NB4 (cell line): ENCODE results near the gene LRIT2.
"Not testable (repeated sequence)": the region's sequence is repeated elsewhere in the genome, so short reads cannot be mapped to it uniquely, and the experiment has no call there.

ENCODE experiments used
- DNase-seq: peaks from one replicate; pipeline ENCODE4 v3.0.0; 2010; ENCODE audit warnings: low read depth
- H3K4me3 ChIP-seq: one replicate; pipeline ENCODE4 v1.5.1; 2011; ENCODE audit warnings: mild to moderate bottlenecking, low read depth, low read length, moderate library complexity
- MYC ChIP-seq: IDR thresholded peaks from 2 replicates; pipeline ENCODE4 v1.6.1; 2011; ENCODE audit warnings: low read depth, low read length
- POLR2A ChIP-seq: IDR thresholded peaks from 2 replicates; pipeline ENCODE4 v1.6.1; 2011; ENCODE audit warnings: mild to moderate bottlenecking; ENCODE audit not compliant: insufficient read length; ENCODE audit errors: extremely low read depth
- TF ChIP-seq, protein P1 (sequence below): IDR thresholded peaks from one replicate; pipeline ENCODE4 v1.5.1; 2012; ENCODE audit warnings: low read depth, low read length
- TF ChIP-seq, protein P2 (sequence below): IDR thresholded peaks from 2 replicates; pipeline ENCODE4 v1.6.1; 2011; ENCODE audit warnings: low read depth, low read length

LRIT2 gene

DNA sequence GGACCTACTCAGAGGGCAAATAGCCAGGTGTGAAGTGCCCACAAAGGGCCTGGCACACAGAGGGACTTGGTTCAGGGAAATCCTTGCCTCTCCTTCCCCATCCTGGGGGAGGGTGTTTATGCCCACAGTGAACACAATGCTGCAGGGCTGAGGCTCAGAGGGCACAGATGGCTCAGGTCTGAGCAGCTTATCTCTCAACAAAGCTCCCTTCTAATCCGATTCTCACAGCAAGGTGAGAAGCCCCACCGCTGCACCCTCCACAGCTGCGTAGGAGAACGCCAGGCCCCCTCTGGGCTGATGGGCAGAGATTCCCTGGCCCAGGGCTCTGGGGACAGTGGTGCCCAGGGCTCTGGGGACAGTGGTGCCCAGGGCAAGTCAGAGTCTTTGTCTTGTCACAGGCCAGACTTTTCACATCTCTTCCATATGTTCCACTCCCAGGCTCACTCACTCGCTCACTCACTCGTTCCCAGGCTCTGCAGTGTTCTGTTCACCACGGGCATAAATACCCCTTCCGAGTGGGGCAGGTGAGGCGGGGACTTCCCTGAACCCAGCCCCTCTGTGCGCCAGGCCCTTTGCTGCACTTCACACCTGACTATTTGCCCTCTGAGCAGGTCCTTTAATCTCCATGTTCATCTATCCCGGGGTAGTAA, 39.7 kb downstream of the LRIT2 start:
- no peak for DNase-seq
- TF ChIP-seq MYC (no peak), POLR2A (no peak)
- TF ChIP-seq, protein P1, sequence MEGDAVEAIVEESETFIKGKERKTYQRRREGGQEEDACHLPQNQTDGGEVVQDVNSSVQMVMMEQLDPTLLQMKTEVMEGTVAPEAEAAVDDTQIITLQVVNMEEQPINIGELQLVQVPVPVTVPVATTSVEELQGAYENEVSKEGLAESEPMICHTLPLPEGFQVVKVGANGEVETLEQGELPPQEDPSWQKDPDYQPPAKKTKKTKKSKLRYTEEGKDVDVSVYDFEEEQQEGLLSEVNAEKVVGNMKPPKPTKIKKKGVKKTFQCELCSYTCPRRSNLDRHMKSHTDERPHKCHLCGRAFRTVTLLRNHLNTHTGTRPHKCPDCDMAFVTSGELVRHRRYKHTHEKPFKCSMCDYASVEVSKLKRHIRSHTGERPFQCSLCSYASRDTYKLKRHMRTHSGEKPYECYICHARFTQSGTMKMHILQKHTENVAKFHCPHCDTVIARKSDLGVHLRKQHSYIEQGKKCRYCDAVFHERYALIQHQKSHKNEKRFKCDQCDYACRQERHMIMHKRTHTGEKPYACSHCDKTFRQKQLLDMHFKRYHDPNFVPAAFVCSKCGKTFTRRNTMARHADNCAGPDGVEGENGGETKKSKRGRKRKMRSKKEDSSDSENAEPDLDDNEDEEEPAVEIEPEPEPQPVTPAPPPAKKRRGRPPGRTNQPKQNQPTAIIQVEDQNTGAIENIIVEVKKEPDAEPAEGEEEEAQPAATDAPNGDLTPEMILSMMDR, result no peak
- TF ChIP-seq, protein P2, sequence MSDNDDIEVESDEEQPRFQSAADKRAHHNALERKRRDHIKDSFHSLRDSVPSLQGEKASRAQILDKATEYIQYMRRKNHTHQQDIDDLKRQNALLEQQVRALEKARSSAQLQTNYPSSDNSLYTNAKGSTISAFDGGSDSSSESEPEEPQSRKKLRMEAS, result no peak
- H3K4me3 ChIP-seq, result no peak overlapping the region

DNA sequence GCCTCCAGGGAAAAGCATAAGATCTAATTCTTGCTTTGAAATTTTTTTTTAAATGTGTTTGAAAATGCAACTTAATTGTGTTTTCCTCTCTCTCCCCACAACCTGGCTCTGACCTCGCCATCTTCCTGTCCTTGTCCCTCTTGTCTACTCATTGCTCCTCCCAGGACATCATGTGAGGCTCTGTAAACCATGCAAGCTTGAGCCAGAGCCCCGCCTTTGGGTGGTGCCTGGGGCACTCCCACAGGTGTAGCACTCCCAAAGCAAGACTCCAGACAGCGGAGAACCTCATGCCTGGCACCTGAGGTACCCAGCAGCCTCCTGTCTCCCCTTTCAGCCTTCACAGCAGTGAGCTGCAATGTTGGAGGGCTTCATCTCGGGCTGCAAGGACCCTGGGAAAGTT, 40.8 kb downstream of the LRIT2 start:
- DNase-seq, result no peak
- TF ChIP-seq, protein P1, result no peak
- TF ChIP-seq, protein P2, result no peak
- TF ChIP-seq MYC, result no peak
- no peak overlapping the region for H3K4me3 ChIP-seq

DNA sequence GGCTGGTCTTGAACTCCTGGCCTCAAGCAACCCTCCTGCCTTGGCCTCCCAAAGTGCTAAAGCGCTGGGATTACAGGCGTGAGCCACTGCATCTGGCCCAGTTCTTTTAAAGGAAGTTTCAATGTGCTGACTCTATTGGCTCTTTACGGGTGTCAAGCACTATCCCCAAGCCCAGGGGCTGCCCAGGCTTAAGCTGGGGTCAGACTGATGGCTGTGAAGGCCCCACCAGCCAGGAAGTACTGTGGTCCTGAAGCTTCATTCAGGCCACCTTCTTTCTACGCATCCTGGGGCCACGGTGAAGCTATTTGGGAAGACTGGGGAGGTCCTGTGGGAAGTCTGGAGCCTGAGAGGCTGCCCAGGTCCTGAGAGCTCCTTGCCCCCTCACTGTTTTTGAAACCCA, 43.7 kb downstream of the LRIT2 start:
- H3K4me3 ChIP-seq, result no peak overlapping the region
- no peak for DNase-seq
- TF ChIP-seq POLR2A (no peak), MYC (no peak)
- TF ChIP-seq, protein P2, result no peak
- TF ChIP-seq, protein P1, result no peak

DNA sequence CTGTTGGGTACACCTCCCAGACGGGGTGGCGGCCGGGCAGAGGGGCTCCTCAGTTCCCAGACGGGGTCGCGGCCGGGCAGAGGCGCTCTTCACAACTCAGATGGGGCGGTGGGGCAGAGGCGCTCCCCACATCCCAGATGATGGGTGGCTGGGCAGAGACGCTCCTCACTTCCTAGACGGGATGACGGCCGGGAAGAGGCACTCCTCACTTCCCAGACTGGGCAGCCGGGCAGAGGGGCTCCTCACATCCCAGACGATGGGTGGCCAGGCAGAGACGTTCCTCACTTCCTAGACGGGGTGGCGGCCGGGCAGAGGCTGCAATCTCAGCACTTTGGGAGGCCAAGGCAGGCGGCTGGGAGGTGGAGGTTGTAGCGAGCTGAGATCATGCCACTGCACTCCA, 45.0 kb downstream of the LRIT2 start:
- H3K4me3 ChIP-seq, DNase-seq: not testable (repeated sequence)

DNA sequence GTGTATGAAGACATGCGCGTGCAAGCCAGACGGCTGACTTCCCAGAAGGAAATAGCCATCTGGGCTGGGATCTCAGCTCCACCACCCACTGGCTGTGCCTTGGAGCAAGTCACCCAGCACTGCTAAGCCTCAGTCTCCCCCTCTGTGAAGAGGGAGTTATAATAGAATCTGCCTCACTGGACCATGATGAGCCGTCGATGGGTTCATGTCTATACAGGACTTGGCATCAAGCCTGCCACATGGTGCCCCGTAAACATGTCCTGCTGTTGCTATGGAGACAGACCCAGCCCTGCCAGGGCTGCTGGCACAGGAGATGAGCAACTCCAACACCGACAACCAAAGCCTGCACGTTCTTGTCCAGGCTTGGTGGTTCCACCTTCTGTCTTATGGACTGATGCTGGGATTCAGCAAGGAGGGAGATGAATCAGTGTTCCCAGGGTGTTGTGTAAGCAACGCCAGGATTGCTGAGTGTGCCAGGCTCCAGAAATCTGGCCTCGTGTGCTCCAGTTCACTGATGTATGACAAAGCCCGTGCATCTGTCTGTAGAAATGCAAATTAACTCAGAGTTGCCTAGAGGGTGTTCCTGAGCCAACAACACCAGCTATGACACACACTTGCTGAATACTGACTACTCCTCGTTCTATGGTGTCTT, 46.2 kb downstream of the LRIT2 start:
- TF ChIP-seq, protein P1, result no peak
- no peak for TF ChIP-seq MYC
- no peak for TF ChIP-seq POLR2A
- no peak for DNase-seq
- H3K4me3 ChIP-seq, result no peak overlapping the region

DNA sequence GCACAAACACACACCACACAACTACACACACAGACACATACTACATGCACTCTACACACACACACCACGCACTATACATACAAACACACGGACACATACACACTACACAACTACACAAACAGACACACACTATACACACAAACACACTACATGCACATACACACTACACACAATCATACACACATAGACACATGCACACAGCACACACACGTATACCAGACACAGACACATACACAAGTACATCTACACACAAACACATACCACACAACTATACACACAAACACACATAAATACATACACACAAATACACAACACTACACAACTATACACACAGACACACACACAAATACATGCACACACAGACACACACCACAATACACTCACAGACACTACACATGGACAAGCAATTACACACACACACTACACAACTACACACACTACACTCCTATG, 47.2 kb downstream of the LRIT2 start:
- no peak overlapping the region for H3K4me3 ChIP-seq
- TF ChIP-seq, protein P1, result no peak
- no peak for DNase-seq
